ENCODE measurements around the gene MAPKBP1.
A peak's percentile ranks its signal among the peaks of the same experiment; 100 is the strongest.

The MAPKBP1 gene

DNA sequence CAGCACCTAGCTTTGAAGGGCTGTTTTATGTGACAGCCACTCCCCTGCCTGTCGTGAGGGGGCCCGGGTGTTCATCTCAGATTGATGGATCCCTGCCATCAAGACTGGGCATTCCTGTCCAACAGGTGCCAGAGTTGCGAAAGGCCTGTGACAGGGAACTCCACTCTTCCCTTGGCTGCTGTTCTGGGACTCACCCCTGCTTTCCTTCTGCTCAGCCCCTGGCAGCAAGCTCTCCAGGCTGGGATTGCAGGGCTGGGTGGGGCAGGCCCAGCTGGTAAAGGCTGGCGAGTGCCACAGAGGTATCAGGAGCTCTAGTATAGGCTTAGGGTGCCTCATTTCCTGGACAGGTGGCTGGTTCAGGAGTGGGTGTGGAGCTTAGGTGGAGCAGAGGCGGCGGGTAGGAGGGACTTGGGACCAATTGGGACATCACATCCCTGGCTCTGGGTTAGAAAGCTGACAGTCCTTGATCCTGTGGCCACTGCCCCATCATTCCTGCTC lies 64.2 kb downstream of the MAPKBP1 start, which contains the start of gene PLA2G4B:
Gene PLA2G4B (plus strand): TSS at position 448 of the 498 bp plus-strand sequence. CDS start 67 bp downstream, outside the sequence.
- no peak within 1 kb of the TSS for H3K4me3 ChIP-seq
- peak within 1 kb of the TSS in 5 of 11 experiments; percentile 39 to 73 (median 66); a peak in 9 of 22 replicates for H3K4me2 ChIP-seq
- H3K36me3 ChIP-seq: peaks cover 0 to 28% (median 2%) of the 10 kb centered on the region in 11 experiments; a peak in 5 of 22 replicates
- peak within 1 kb of the TSS in 4 of 11 experiments; percentile 23 to 47 (median 30); a peak in 6 of 22 replicates for H3K27ac ChIP-seq
- no peaks in the 10 kb centered on the region for H3K9me3 ChIP-seq (replicated peaks in 1 of 11)
- H3K9ac ChIP-seq: peak within 1 kb of the TSS in 1 of 11 experiments; percentile 29; a peak in 1 of 22 replicates
- no peak for TF ChIP-seq Cebpa-rat (IDR thresholded peaks at IDR 0.05)
- H3K27me3 ChIP-seq: no peaks in the 10 kb centered on the region
- peaks cover 16 to 94% (median 84%) of the 10 kb centered on the region in 10 experiments for H3K4me1 ChIP-seq
- peaks cover 0 to 73% (median 20%) of the 10 kb centered on the region in 11 experiments; a peak in 13 of 22 replicates for H4K20me1 ChIP-seq

GRCh38 chr15:41839781-41840491 lies 65.7 kb downstream of the MAPKBP1 start:
- Histone ChIP-seq H3K4me1 (peaks cover 16 to 84% (median 73%) of the 10 kb centered on the region in 10 experiments), H3K27me3 (no peaks in the 10 kb centered on the region), H3K27ac (no peak overlapping the region), H4K20me1 (peaks cover 0 to 69% (median 17%) of the 10 kb centered on the region in 11 experiments; a peak in 13 of 22 replicates), H3K4me3 (no peak overlapping the region), H3K4me2 (peak overlapping the region in 8 of 11 experiments; percentile 52 to 73 (median 65); a peak in 12 of 22 replicates), H3K9ac (peak overlapping the region in 2 of 11 experiments; percentile 24 to 27; a peak in 1 of 22 replicates), H3K9me3 (replicated peaks in 1 of 11) (no peaks in the 10 kb centered on the region), H3K36me3 (peaks cover 0 to 41% (median 11%) of the 10 kb centered on the region in 11 experiments; a peak in 10 of 22 replicates)
- no peak for TF ChIP-seq Cebpa-rat (IDR thresholded peaks at IDR 0.05)

DNA sequence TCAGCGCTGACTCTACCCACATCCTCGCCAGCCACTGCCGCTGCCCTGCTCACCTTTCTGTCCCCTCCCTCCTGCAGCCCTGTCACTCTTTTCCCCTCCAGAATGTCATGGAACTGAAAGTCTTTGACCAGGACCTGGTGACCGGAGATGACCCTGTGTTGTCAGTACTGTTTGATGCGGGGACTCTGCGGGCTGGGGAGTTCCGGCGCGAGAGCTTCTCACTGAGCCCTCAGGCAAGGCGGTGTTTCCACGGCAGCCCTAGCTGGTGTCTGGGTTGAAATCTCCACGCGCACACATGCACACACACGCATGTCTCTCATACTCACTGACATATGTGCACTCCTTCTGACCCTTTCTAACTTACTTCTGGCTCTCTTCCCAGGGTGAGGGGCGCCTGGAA lies 66.4 kb downstream of the MAPKBP1 start:
- TF ChIP-seq Cebpa-rat (IDR thresholded peaks at IDR 0.05): no peak
- peaks cover 1 to 49% (median 14%) of the 10 kb centered on the region in 11 experiments; a peak in 14 of 22 replicates for H3K36me3 ChIP-seq
- H3K4me1 ChIP-seq: peaks cover 16 to 77% (median 65%) of the 10 kb centered on the region in 10 experiments
- H3K27me3 ChIP-seq: no peaks in the 10 kb centered on the region
- H3K9me3 ChIP-seq (replicated peaks in 1 of 11): no peaks in the 10 kb centered on the region
- H3K27ac ChIP-seq: peak overlapping the region in 1 of 11 experiments; percentile 0; a peak in 1 of 22 replicates
- H3K9ac ChIP-seq: peak overlapping the region in 3 of 11 experiments; percentile 28 to 47 (median 44); a peak in 2 of 22 replicates
- H3K4me2 ChIP-seq: peak overlapping the region in 9 of 11 experiments; percentile 50 to 73 (median 64); a peak in 16 of 22 replicates
- H3K4me3 ChIP-seq: no peak overlapping the region
- H4K20me1 ChIP-seq: peaks cover 0 to 68% (median 13%) of the 10 kb centered on the region in 11 experiments; a peak in 13 of 22 replicates

DNA sequence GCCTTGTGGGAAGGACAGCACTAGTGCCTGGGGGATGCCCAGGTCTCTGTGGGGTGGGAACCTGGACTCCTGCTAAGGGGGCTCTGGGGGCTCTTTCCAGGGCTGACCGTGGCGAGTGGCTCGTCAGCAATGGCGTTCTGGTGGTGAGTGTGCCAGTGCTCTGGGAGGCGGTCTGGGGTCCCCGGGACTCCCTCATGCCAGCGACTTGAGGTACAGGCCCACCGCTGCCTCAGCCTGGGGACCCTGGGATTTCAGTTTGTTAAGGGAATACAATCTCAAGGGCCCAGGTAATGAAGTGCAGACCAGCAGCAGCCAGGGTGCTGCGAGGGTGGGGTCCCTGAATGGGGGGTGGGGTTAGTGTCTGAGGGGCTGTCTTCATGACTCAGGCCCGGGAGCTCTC lies 66.8 kb downstream of the MAPKBP1 start:
- TF ChIP-seq Cebpa-rat (IDR thresholded peaks at IDR 0.05): no peak
- Histone ChIP-seq H3K27ac (peak overlapping the region in 3 of 11 experiments; percentile 0 to 50 (median 22); a peak in 4 of 22 replicates), H3K36me3 (peaks cover 6 to 53% (median 18%) of the 10 kb centered on the region in 11 experiments; a peak in 16 of 22 replicates), H4K20me1 (peaks cover 0 to 63% (median 10%) of the 10 kb centered on the region in 11 experiments; a peak in 13 of 22 replicates), H3K27me3 (no peaks in the 10 kb centered on the region), H3K4me2 (peak overlapping the region in 10 of 11 experiments; percentile 41 to 73 (median 62); a peak in 19 of 22 replicates), H3K4me1 (peaks cover 11 to 72% (median 61%) of the 10 kb centered on the region in 10 experiments), H3K9ac (peak overlapping the region in 4 of 11 experiments; percentile 28 to 52 (median 46); a peak in 3 of 22 replicates), H3K9me3 (replicated peaks in 1 of 11) (no peaks in the 10 kb centered on the region), H3K4me3 (no peak overlapping the region)

DNA sequence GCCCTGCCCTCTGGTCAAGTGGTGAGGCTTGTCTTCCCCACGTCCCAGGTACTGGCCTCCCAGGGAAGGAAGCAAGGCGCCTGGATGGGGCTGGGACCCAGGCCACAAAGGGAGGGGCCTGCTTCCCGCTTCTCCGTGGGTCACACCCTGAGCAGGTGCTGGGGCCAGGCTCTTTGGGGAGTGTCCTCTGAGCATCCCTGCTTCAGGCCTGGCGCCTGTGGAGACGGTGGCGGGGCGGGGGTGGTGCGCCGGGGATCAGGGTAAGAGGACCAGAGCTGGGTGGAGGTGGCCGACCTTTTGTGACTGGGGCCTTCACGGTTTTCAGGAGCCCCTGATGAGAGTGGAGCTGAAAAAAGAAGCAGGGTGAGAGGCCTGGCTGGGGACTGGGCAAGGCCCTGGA lies 67.9 kb downstream of the MAPKBP1 start:
- peaks cover 0 to 58% (median 0%) of the 10 kb centered on the region in 11 experiments; a peak in 7 of 22 replicates for H4K20me1 ChIP-seq
- no peaks in the 10 kb centered on the region for H3K9me3 ChIP-seq (replicated peaks in 1 of 11)
- H3K9ac ChIP-seq: peak overlapping the region in 2 of 11 experiments; percentile 47 to 52; a peak in 2 of 22 replicates
- no peak for TF ChIP-seq Cebpa-rat (IDR thresholded peaks at IDR 0.05)
- peaks cover 12 to 55% (median 29%) of the 10 kb centered on the region in 11 experiments; a peak in 19 of 22 replicates for H3K36me3 ChIP-seq
- H3K27ac ChIP-seq: no peak overlapping the region
- no peak overlapping the region for H3K4me3 ChIP-seq
- peak overlapping the region in 6 of 11 experiments; percentile 59 to 73 (median 68); a peak in 9 of 22 replicates for H3K4me2 ChIP-seq
- H3K27me3 ChIP-seq: no peaks in the 10 kb centered on the region
- H3K4me1 ChIP-seq: peaks cover 9 to 61% (median 50%) of the 10 kb centered on the region in 10 experiments; a peak in 18 of 20 replicates

- Histone ChIP-seq H4K20me1 (peaks cover 0 to 62% (median 0%) of the 10 kb centered on the region in 11 experiments; a peak in 6 of 22 replicates), H3K4me3 (no peak overlapping the region), H3K9me3 (replicated peaks in 1 of 11) (no peaks in the 10 kb centered on the region), H3K4me1 (peaks cover 9 to 50% (median 38%) of the 10 kb centered on the region in 10 experiments; a peak in 18 of 20 replicates), H3K36me3 (peaks cover 19 to 65% (median 42%) of the 10 kb centered on the region in 11 experiments; a peak in 21 of 22 replicates), H3K27me3 (no peaks in the 10 kb centered on the region), H3K4me2 (peak overlapping the region in 4 of 11 experiments; percentile 1 to 41 (median 33); a peak in 3 of 22 replicates), H3K9ac (no peak overlapping the region), H3K27ac (peak overlapping the region in 1 of 11 experiments; percentile 14; a peak in 1 of 22 replicates)
- no peak for TF ChIP-seq Cebpa-rat (IDR thresholded peaks at IDR 0.05)
These were observed 69.3 kb downstream of the MAPKBP1 start for GRCh38 chr15:41843571-41843970.

DNA sequence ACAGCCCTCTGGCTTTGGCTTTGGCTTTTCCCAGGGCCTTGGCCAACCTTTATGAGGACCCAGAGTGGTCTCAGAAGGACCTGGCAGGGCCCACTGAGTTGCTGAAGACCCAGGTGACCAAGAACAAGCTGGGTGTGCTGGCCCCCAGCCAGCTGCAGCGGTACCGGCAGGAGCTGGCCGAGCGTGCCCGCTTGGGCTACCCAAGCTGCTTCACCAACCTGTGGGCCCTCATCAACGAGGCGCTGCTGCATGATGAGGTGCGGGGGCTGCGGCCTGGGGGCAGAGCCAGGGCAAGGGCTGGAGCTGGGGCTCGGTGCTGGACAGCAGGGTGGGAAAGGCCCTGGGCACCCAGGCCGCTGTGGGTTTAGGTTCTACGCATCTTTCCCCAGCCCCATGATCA lies 70.5 kb downstream of the MAPKBP1 start:
- Histone ChIP-seq H3K27ac (no peak overlapping the region), H4K20me1 (peaks cover 0 to 65% (median 0%) of the 10 kb centered on the region in 11 experiments; a peak in 5 of 22 replicates), H3K27me3 (no peaks in the 10 kb centered on the region), H3K4me2 (no peak overlapping the region), H3K9me3 (replicated peaks in 1 of 11) (no peaks in the 10 kb centered on the region), H3K4me3 (no peak overlapping the region), H3K9ac (no peak overlapping the region), H3K4me1 (peaks cover 9 to 39% (median 30%) of the 10 kb centered on the region in 10 experiments; a peak in 18 of 20 replicates), H3K36me3 (peaks cover 19 to 73% (median 48%) of the 10 kb centered on the region in 11 experiments; a peak in 21 of 22 replicates)
- TF ChIP-seq Cebpa-rat (IDR thresholded peaks at IDR 0.05): no peak

DNA sequence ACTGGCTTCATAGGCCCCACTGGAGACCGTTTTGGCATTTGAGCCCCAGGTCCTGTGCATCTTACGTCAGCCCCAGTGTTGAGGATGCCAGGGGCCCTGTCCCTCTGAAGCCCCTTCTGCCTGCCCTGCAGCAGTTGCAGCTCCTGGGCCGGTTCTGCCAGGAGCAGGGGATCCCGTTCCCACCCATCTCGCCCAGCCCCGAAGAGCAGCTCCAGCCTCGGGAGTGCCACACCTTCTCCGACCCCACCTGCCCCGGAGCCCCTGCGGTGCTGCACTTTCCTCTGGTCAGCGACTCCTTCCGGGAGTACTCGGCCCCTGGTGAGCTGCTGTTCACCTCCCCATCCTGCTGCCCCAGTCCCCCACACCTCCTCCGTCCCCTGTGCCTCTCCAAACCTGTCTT lies 72.9 kb downstream of the MAPKBP1 start:
- Histone ChIP-seq H3K27ac (no peak overlapping the region), H3K4me2 (no peak overlapping the region), H3K4me3 (no peak overlapping the region), H3K36me3 (peaks cover 19 to 62% (median 48%) of the 10 kb centered on the region in 11 experiments; a peak in 21 of 22 replicates), H3K9ac (no peak overlapping the region), H3K27me3 (peaks cover 3 to 10% (median 7%) of the 10 kb centered on the region in 11 experiments; a peak in 13 of 22 replicates), H3K4me1 (peaks cover 0 to 30% (median 21%) of the 10 kb centered on the region in 10 experiments; a peak in 18 of 20 replicates), H3K9me3 (replicated peaks in 1 of 11) (no peaks in the 10 kb centered on the region), H4K20me1 (peaks cover 0 to 75% (median 0%) of the 10 kb centered on the region in 11 experiments; a peak in 5 of 22 replicates)
- no peak for TF ChIP-seq Cebpa-rat (IDR thresholded peaks at IDR 0.05)

Measured in BLaER1 treated with 17β-estradiol and CSF1 and Interleukin-3, amounts not matched to agents 10 nM and 100 nM (cell line).